Heart left ventricle (tissue), 13 donors: ENCODE results near the gene PRTG.

Source experiments
- CTCF ChIP-seq, 12 donors: fragments of 200-600 bp; sonication (generic) in 4 of 12; IDR thresholded peaks; one replicate each; pipeline versions ENCODE4 v1.5.0 to v1.8.0; 2018 to 2022; ENCODE audit warnings: antibody characterized with exemption in 12 of 12, mild to moderate bottlenecking in 5 of 12
- POLR2A ChIP-seq, 2 donors: fragments of 450-650 bp; IDR thresholded peaks; one replicate each; pipeline ENCODE4 v1.6.1; 2017; ENCODE audit warnings: antibody characterized with exemption in 2 of 2, mild to moderate bottlenecking in 2 of 2, moderate library complexity in 2 of 2
- donor health status: ischemic (EF 13 %, LVEDD 7.1; RV severe dilation, severe dysfunction).
- donor health status: DM: no; HTN: yes; CAD: no.
- donor health status: DM: no; HTN: no; CAD: no.
- donor health status: ischemic (EF 25% LVEDD 6.9; RV normal size, moderate dysfunction).
- donor health status: ischemic (EF 25% LVEDD 5.7; RV mildly dilated, moderate dysfunction).
- donor health status: ischemic (EF 35%, LVEDD 5.7; RV mildly dilated, moderate dysfunction).
- donor health status: nonischemic (EF 11% LVEDD 7.7; RV severe dilation, severe dysfunction).
- donor health status: DM: yes; HTN: yes; CAD: no.
- donor health status: PGD.
- donor health status: ischemic (EF 29% LVEDD 5.4; RV normal size, mild dysfunction).
- donor health status: nonischemic (EF 23%, LVEDD 6.1; RV moderate dilation, normal function).

DNA sequence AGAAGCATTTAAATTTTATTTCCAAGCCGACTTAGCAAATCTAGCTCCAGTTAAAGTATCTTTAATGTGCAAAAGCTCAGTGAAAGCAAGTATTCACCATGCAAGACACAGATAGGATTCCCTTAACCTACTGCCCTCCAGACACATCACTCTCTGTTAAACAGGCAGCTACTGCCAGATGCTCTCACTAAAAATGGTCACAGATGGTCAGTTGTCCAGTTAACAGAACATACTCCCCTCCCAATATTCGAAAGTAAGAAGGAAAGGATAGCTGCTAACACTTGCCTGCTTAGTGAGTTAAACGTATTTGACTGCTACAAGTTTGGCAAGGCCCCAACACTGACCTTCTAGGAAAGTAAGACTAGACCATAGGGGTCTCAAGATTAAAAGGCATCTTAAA, 73.7 kb downstream of the PRTG start:
- TF ChIP-seq CTCF (IDR thresholded peaks at IDR 0.05) (no peak), POLR2A (IDR thresholded peaks at IDR 0.05) (no peak)
